ENCODE measurements around the gene CTSE. TPM values are rescaled to one million over a fixed set of nuclear protein-coding genes. Genes with fewer than 3 reads are reported as not detected.
A peak's percentile ranks its signal among the peaks of the same experiment; 100 is the strongest.

CTSE gene
- total and polyA plus RNA-seq, 9 of the 15 experiments (the other 6 are each of a cell fraction or from before 2014, with no cell fraction given): 0.04 to 0.18 (median 0.09) TPM; not detected in 4

DNA sequence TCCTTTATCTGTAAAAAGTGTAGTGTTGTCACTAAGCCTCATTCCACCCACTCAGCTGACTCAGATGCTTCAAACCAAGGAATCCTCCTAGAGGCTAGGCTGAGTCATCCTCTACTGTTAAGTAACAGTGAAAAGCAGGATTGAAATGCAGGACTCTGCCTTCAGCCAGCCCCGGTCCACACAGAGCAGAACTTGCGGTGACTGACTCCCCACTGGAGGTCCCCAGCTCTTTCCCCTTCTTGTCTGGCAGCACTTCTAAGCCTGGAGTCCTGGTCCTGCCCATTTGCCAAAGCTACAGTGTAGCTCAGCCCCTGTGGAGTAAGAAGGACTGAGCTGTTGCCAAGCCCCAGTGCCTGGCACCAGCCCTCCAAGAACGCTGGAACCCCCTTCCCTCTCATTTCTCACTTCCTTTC is 22.2 kb downstream of the CTSE start:
- CTCF ChIA-PET (ENCODE audit: low intra/inter-chr PET ratio): no interaction called here
- TF ChIP-seq CBX2 (IDR thresholded peaks at IDR 0.05; ENCODE audit: insufficient read depth, low read length, poor library complexity, severe bottlenecking) (no peak), ARID3A (IDR thresholded peaks at IDR 0.05; ENCODE audit: borderline replicate concordance, low read depth, low read length) (peak; percentile 62; the same call in 1 of the 2 replicates), YBX1 (IDR thresholded peaks at IDR 0.05) (no peak), ZC3H11A (IDR thresholded peaks at IDR 0.05; ENCODE audit: low read depth, low read length) (no peak), ZNF175 (CRISPR knock-in tag; IDR thresholded peaks at IDR 0.05; ENCODE audit: low read depth) (no peak), SMAD3 (CRISPR knock-in tag; conservative IDR thresholded peaks at IDR 0.05) (no peak), ZNF174 (CRISPR knock-in tag; IDR thresholded peaks at IDR 0.05) (no peak), MAFF (IDR thresholded peaks at IDR 0.05; ENCODE audit: low read length) (peak; percentile 45; the same call in 1 of the 2 replicates), NR2C2 (CRISPR knock-in tag; IDR thresholded peaks at IDR 0.05) (no peak), NR2C2 (tag; IDR thresholded peaks at IDR 0.05) (no peak), KHSRP (IDR thresholded peaks at IDR 0.05) (no peak), ATF4 (CRISPR knock-in tag; IDR thresholded peaks at IDR 0.05) (no peak), POLR2AphosphoS5 (IDR thresholded peaks at IDR 0.05; ENCODE audit: control insufficient read depth, insufficient read depth, low read depth, low read length) (no peak), BCL6 (CRISPR knock-in tag; IDR thresholded peaks at IDR 0.05) (no peak), ZNF76 (CRISPR knock-in tag; IDR thresholded peaks at IDR 0.05; ENCODE audit: borderline replicate concordance) (no peak), ZNF41 (CRISPR knock-in tag; conservative IDR thresholded peaks at IDR 0.05) (no peak), NFE2 (IDR thresholded peaks at IDR 0.05; ENCODE audit: low read depth) (peak; percentile 80), HCFC1 (IDR thresholded peaks at IDR 0.05; ENCODE audit: low read depth, low read length) (no peak), TAF7 (tag; IDR thresholded peaks at IDR 0.05) (no peak), MIER1 (IDR thresholded peaks at IDR 0.05; ENCODE audit: low read depth) (no peak), SREBF2 (CRISPR knock-in tag; IDR thresholded peaks at IDR 0.05) (no peak)
- TF ChIP-seq, protein P1, sequence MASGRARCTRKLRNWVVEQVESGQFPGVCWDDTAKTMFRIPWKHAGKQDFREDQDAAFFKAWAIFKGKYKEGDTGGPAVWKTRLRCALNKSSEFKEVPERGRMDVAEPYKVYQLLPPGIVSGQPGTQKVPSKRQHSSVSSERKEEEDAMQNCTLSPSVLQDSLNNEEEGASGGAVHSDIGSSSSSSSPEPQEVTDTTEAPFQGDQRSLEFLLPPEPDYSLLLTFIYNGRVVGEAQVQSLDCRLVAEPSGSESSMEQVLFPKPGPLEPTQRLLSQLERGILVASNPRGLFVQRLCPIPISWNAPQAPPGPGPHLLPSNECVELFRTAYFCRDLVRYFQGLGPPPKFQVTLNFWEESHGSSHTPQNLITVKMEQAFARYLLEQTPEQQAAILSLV (tag; IDR thresholded peaks at IDR 0.05): no peak

More for the DNA sequence above, 22.2 kb downstream of the CTSE start:
- H4K20me1 ChIP-seq (replicated peaks; ENCODE audit: control insufficient read depth, insufficient read depth, low read length): no peaks in the 10 kb centered on the region; the same call in 1 of the 2 replicates
- H3K9me1 ChIP-seq (ENCODE audit: control insufficient read depth, insufficient read depth, low read length): no peaks in the 10 kb centered on the region
- no peaks in the 10 kb centered on the region for H3K36me3 ChIP-seq (ENCODE audit: control insufficient read depth, insufficient read depth, low read length)
- no peak overlapping the region for H3K4me3 ChIP-seq
- no peaks in the 10 kb centered on the region for H3K9me3 ChIP-seq (replicated peaks; ENCODE audit: control insufficient read depth, insufficient read depth, low read depth, low read length)
- no peaks in the 10 kb centered on the region for H3K79me2 ChIP-seq (ENCODE audit: control insufficient read depth, insufficient read depth, low read length)
- ATAC-seq (peak; percentile 86), DNase-seq (ENCODE audit: extremely low read depth in 1 of 4, low spot score in 3 of 4) (peak; percentile 72 to 86 (median 80)), FAIRE-seq (no peak)
- peaks cover 8 to 16% of the 10 kb centered on the region in 2 experiments for H3K4me1 ChIP-seq (replicated peaks in 1 of 2; ENCODE audit: control insufficient read depth in 2 of 2, insufficient read depth in 2 of 2, low read length in 2 of 2)
- intact Hi-C loops (cut with micrococcal nuclease) (no loop called here), in situ Hi-C loops (cut with MboI) (no loop called here)
- H3K4me2 ChIP-seq (ENCODE audit: insufficient read depth, low read length): peak overlapping the region; percentile 64
- 0% methylated on average over 3 of the region's 3 CpGs for WGBS (ENCODE audit: insufficient coverage, low coverage, missing lambda C conversion rate)
- POLR2A ChIA-PET: no interaction called here
- BruUV-seq (replicated peaks): no TSS peak
- peak overlapping the region; percentile 1; the same call in 1 of the 3 replicates for H3K27ac ChIP-seq (ENCODE audit: extremely low read depth, low read depth, low read length)
- peaks cover 9 to 62% of the 10 kb centered on the region in 2 experiments; a peak in 4 of 5 replicates for H3K27me3 ChIP-seq (ENCODE audit: control insufficient read depth in 2 of 2, insufficient read depth in 2 of 2, low read length in 2 of 2)
- H3K9ac ChIP-seq (ENCODE audit: insufficient read depth in 1 of 2, low read depth in 2 of 2, low read length in 2 of 2): 0 out of 4 replicates have a peak overlapping the region, but pooled peaks of 1 of the 2 experiments have one; percentile 10
- H2AFZ ChIP-seq (ENCODE audit: low read depth, low read length): no peak overlapping the region; the same call in 1 of the 2 replicates
